AG09309 (cell line): Measurements from ENCODE around the gene CERKL.

ENCODE experiments used
- DNase-seq: peaks from one replicate; pipeline ENCODE4 v3.0.0-alpha.2; 2010; ENCODE audit warnings: low read depth
- H3K4me3 ChIP-seq: 2 replicates; pipeline ENCODE4 v1.5.1; 2011; ENCODE audit warnings: mild to moderate bottlenecking, low read depth, low read length, moderate library complexity; ENCODE audit not compliant: control insufficient read depth
- TF ChIP-seq, protein P1 (sequence below): IDR thresholded peaks from 2 replicates; pipeline ENCODE4 v1.5.1; 2011; ENCODE audit warnings: mild to moderate bottlenecking, low read depth, low read length, inconsistent platforms; ENCODE audit not compliant: insufficient read depth, control insufficient read depth; ENCODE audit errors: missing control alignments

The CERKL gene

GRCh38 chr2:181536730-181537129 lies 120.2 kb downstream of the CERKL start:
- DNase-seq, result no peak
- H3K4me3 ChIP-seq, result no peak overlapping the region
- TF ChIP-seq, protein P1, sequence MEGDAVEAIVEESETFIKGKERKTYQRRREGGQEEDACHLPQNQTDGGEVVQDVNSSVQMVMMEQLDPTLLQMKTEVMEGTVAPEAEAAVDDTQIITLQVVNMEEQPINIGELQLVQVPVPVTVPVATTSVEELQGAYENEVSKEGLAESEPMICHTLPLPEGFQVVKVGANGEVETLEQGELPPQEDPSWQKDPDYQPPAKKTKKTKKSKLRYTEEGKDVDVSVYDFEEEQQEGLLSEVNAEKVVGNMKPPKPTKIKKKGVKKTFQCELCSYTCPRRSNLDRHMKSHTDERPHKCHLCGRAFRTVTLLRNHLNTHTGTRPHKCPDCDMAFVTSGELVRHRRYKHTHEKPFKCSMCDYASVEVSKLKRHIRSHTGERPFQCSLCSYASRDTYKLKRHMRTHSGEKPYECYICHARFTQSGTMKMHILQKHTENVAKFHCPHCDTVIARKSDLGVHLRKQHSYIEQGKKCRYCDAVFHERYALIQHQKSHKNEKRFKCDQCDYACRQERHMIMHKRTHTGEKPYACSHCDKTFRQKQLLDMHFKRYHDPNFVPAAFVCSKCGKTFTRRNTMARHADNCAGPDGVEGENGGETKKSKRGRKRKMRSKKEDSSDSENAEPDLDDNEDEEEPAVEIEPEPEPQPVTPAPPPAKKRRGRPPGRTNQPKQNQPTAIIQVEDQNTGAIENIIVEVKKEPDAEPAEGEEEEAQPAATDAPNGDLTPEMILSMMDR, result no peak

DNA sequence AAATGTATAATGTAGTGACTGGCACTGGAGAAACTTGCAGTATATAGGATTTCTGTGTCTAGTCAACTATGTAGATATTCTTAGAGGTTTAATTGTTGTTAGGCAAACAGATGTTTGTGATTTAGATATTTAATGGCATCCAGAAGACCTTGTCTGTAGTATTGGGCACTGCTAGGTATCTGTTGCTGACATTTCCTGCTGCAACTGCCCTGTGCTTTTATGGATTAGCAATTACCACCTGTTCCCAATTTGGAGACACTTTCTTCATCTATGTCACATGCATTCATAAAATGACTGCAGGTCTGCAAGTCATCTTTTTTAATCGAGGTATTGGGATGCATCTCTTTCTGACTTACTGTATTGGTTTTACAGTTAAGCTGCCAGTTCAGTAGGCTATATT lies 128.5 kb downstream of the CERKL start:
- TF ChIP-seq, protein P1, result no peak
- DNase-seq, result no peak
- no peak overlapping the region for H3K4me3 ChIP-seq

DNA sequence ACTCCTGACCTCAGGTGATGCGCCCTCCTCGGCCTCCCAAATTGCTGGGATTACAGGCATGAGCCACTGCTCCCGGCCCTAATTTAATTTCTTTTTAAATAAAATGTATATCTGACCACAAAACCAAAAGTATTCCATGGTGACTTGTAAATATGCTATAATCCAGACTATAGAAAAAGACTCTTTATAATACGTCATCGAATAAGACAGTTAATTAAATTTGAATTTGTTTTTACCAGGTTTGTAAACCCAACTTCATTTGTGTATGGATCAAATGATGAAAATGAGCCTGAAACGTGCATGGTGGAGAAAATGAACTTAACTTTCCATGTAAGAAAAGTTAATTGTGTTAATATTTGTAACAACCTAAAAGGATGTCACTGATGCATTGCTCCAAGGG lies 129.8 kb downstream of the CERKL start:
- TF ChIP-seq, protein P1, result no peak
- no peak for DNase-seq
- H3K4me3 ChIP-seq, result no peak overlapping the region

DNA sequence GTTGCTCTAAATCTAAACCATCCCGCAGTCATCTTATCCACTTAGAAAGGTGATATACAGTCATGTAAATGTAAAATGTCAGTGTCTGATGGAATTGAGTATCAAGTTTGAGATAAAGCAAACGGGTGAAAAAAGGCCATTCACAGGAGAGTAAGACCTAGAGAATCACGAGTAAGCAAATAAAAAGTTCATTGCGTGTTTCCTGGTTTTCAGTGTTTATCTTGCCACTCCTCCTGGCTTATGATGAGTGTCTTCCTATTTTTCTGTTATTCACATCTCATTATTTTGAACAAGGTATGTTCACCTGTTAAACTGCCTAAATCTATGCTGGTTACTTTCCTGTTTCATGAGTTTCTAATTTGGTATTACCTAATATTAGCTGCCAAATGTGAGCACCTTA lies 130.9 kb downstream of the CERKL start:
- TF ChIP-seq, protein P1, result no peak
- H3K4me3 ChIP-seq, result no peak overlapping the region
- no peak for DNase-seq

DNA sequence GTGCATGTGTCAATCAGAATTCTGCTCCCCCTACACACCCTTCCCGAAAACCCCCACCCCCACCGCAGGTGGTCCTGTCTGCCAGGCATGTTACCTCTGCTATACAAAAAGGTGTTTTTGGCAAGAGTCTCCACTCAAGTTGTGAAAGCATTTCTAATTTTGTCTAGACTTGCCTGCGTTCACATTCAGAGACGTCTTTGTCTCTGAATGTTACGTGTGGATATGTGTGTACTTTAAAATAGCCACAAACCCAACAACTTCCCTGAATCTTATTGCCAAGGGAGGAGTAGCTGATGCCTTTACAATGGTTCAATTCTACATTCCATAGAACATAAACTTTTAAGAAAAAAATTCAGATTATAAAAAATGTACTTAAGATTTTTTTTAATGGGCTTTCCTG lies 133.1 kb downstream of the CERKL start:
- DNase-seq, result no peak
- no peak overlapping the region for H3K4me3 ChIP-seq
- TF ChIP-seq, protein P1, result no peak

DNA sequence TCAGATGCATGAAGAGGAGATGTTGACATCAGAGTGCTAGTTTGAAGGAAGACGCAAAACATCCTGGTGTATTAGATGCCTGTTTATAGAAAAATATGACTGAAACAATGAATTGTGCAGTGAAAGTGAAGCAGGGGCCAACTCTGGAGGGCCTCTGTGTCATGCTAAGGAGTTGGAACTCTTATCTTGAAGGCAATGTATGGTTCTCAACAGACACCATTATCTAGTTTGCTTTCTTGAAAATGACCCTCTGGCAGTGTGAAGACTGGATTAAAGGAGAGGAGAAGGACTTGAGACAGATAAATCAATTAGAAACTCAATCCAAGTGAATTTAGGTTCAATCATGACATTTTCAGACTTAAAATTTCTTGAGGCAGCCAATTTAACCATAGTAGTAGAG lies 136.7 kb downstream of the CERKL start:
- DNase-seq, result no peak
- TF ChIP-seq, protein P1, result no peak
- H3K4me3 ChIP-seq, result no peak overlapping the region
